Loucy (cell line): ENCODE data around the gene NTNG1.

ENCODE experiments used
- H2AFZ ChIP-seq: fragments of 200-600 bp; sonication (generic); 2 replicates; pipeline ENCODE4 v1.6.0; 2016; ENCODE audit warnings: antibody characterized with exemption, mild to moderate bottlenecking, low read length, moderate library complexity
- H3F3A ChIP-seq: fragments of 200-600 bp; 2 replicates; pipeline ENCODE4 v1.6.0; 2016; ENCODE audit warnings: antibody characterized with exemption, low read depth, mild to moderate bottlenecking
- H3K27me3 ChIP-seq: fragments of 200-600 bp; sonication (generic); 2 replicates; pipeline ENCODE4 v1.6.1; 2014; ENCODE audit warnings: low read length, mild to moderate bottlenecking; ENCODE audit not compliant: insufficient read depth, poor library complexity, severe bottlenecking
- H3K36me3 ChIP-seq: fragments of 200-600 bp; sonication (generic); 2 replicates; pipeline ENCODE4 v1.6.1; 2016; ENCODE audit warnings: low read length; ENCODE audit not compliant: insufficient read depth
- H3K4me1 ChIP-seq: fragments of 200-600 bp; sonication (generic); 2 replicates; pipeline ENCODE4 v1.5.1; 2014; ENCODE audit warnings: low read length, mild to moderate bottlenecking; ENCODE audit not compliant: insufficient read depth, poor library complexity, severe bottlenecking
- H3K4me2 ChIP-seq: fragments of 200-600 bp; sonication (generic); 2 replicates; pipeline ENCODE4 v1.6.0; 2014; ENCODE audit warnings: antibody characterized with exemption, low read length, low read depth, mild to moderate bottlenecking; ENCODE audit not compliant: poor library complexity, severe bottlenecking
- H3K4me3 ChIP-seq: fragments of 200-600 bp; sonication (generic); 2 replicates; pipeline ENCODE4 v1.5.1; 2014; ENCODE audit warnings: low read length, mild to moderate bottlenecking, mixed read lengths; ENCODE audit not compliant: poor library complexity, severe bottlenecking
- H3K79me2 ChIP-seq: fragments of 200-600 bp; sonication (generic); 2 replicates; pipeline ENCODE4 v1.6.1; 2014; ENCODE audit warnings: low read length; ENCODE audit not compliant: insufficient read depth
- H3K9ac ChIP-seq: fragments of 200-600 bp; sonication (generic); 2 replicates; pipeline ENCODE4 v1.6.0; 2014; ENCODE audit warnings: mild to moderate bottlenecking, low read depth, low read length, moderate library complexity; ENCODE audit not compliant: poor library complexity, severe bottlenecking
- H3K9me2 ChIP-seq: fragments of 200-600 bp; sonication (generic); replicated peaks from 2 replicates; pipeline ENCODE4 v1.6.1; 2016; ENCODE audit warnings: low read depth, low read length, mixed read lengths
- H3K9me3 ChIP-seq: fragments of 200-600 bp; sonication (generic); 2 replicates; pipeline ENCODE4 v1.6.1; 2014; ENCODE audit warnings: mild to moderate bottlenecking, antibody characterized with exemption, low read length, low read depth; ENCODE audit not compliant: insufficient read depth
- H4K20me1 ChIP-seq: fragments of 200-600 bp; sonication (generic); 2 replicates; pipeline ENCODE4 v1.6.0; 2014; ENCODE audit warnings: antibody characterized with exemption, low read length, mild to moderate bottlenecking; ENCODE audit not compliant: insufficient read depth, poor library complexity, severe bottlenecking
- EZH2phosphoT487 ChIP-seq: fragments of 200-600 bp; IDR thresholded peaks from 2 replicates; pipeline ENCODE4 v1.6.1; 2018; ENCODE audit warnings: antibody characterized with exemption, mild to moderate bottlenecking, moderate library complexity, borderline replicate concordance
- TF ChIP-seq, protein P1 (sequence below): fragments of 200-600 bp; sonication (generic); conservative IDR thresholded peaks from 2 replicates; pipeline ENCODE4 v1.5.1; 2014; ENCODE audit warnings: mild to moderate bottlenecking, antibody characterized with exemption, low read length

Gene NTNG1

DNA sequence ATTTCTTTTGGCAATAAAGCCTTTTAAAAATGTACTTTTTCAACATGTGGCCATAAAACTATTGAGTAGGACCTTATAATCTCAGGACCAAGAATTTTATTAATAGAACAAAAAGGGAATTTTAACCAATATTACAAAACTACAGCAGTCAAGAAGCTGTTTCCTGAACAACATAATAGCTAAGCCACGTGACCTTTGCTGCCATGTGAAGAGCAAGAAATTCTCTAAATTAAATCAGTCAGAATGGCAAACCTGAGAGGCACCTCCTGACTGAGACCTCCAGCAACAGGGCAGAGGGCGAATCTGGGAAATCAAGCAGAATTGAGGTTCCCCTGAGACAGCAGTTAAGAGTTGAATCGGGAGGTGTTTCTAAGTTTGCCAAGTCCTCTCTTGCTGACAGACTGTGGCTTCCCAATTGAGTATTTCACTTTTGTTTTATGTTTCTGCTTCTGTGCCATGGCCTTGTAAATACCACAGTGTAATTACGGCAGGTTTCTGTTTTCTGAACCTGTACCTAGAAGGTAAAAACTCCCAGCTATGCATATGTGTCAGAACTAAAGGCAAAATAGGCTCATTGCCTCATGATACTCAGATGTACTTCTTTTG is 358.4 kb downstream of the NTNG1 start:
- Histone ChIP-seq H3K4me3 (no peak overlapping the region), H3K9me2 (no peaks in the 10 kb centered on the region), H3K27me3 (no peaks in the 10 kb centered on the region), H3K9ac (no peak overlapping the region), H3K4me2 (no peak overlapping the region), H4K20me1 (no peaks in the 10 kb centered on the region), H3K9me3 (no peaks in the 10 kb centered on the region), H3K79me2 (no peaks in the 10 kb centered on the region), H2AFZ (no peak overlapping the region), H3K36me3 (no peaks in the 10 kb centered on the region), H3F3A (no peaks in the 10 kb centered on the region), H3K4me1 (no peaks in the 10 kb centered on the region)
- TF ChIP-seq, protein P1, sequence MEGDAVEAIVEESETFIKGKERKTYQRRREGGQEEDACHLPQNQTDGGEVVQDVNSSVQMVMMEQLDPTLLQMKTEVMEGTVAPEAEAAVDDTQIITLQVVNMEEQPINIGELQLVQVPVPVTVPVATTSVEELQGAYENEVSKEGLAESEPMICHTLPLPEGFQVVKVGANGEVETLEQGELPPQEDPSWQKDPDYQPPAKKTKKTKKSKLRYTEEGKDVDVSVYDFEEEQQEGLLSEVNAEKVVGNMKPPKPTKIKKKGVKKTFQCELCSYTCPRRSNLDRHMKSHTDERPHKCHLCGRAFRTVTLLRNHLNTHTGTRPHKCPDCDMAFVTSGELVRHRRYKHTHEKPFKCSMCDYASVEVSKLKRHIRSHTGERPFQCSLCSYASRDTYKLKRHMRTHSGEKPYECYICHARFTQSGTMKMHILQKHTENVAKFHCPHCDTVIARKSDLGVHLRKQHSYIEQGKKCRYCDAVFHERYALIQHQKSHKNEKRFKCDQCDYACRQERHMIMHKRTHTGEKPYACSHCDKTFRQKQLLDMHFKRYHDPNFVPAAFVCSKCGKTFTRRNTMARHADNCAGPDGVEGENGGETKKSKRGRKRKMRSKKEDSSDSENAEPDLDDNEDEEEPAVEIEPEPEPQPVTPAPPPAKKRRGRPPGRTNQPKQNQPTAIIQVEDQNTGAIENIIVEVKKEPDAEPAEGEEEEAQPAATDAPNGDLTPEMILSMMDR: no peak
- no peak for TF ChIP-seq EZH2phosphoT487

DNA sequence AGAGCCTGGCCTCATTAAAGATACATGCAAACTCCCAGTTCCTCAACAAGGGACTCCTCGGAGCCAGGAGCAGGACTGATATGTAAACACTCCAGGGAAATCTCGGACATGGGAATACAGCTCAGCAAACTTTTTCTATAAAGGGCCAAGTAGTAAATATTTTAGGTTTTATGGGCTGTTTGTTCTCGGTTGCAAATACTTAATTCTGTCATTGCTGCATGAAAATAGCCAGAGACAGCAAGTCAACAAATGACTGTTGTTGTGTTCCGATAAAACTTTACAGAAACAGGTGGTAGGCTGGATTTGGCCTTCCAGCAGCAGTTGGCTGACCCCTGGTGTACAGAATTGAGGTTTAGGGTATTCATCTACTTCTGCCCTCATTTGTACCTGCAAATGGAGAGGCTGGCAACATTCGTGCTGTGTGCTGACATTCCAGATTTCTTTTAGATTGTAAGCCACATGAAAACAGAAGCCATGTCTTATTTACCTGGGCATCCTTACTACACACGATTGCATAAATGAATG is 360.3 kb downstream of the NTNG1 start:
- Histone ChIP-seq H3K36me3 (no peaks in the 10 kb centered on the region), H3K4me3 (no peak overlapping the region)
- TF ChIP-seq, protein P1: no peak
- TF ChIP-seq EZH2phosphoT487: no peak

DNA sequence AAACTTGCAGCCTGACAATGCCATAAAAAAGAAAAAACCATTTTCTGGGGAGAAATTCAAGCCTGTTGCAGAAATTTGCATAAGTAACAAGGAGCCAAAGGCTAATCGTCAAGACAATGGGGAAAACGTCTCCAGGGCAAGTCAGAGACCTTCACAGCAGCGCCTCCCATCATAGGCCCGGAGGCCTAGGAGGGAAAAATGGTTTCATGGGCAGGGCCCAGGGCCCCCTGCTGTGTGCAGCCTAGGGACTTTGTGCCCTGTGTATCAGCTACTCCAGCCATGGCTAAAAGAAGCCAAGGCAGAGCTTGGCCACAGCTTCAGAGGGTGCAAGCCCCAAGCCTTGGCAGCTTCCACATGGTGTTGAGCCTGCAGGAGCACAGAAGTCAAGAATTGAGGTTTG is 369.5 kb downstream of the NTNG1 start:
- no peaks in the 10 kb centered on the region for H4K20me1 ChIP-seq
- no peaks in the 10 kb centered on the region for H3K36me3 ChIP-seq
- no peaks in the 10 kb centered on the region for H3K27me3 ChIP-seq
- no peaks in the 10 kb centered on the region for H3K79me2 ChIP-seq
- no peaks in the 10 kb centered on the region for H3K9me2 ChIP-seq
- H3K4me1 ChIP-seq: no peaks in the 10 kb centered on the region
- no peak overlapping the region for H2AFZ ChIP-seq
- TF ChIP-seq EZH2phosphoT487: no peak
- TF ChIP-seq, protein P1: no peak
- no peak overlapping the region for H3K4me2 ChIP-seq
- H3K9me3 ChIP-seq: no peaks in the 10 kb centered on the region
- no peaks in the 10 kb centered on the region for H3F3A ChIP-seq
- no peak overlapping the region for H3K4me3 ChIP-seq
- H3K9ac ChIP-seq: no peak overlapping the region

More for the DNA sequence above, 360.3 kb downstream of the NTNG1 start:
- no peak overlapping the region for H3K4me2 ChIP-seq
- H3K9me2 ChIP-seq: no peaks in the 10 kb centered on the region
- H3K27me3 ChIP-seq: no peaks in the 10 kb centered on the region
- H3K9ac ChIP-seq: no peak overlapping the region
- H2AFZ ChIP-seq: no peak overlapping the region
- H3K4me1 ChIP-seq: no peaks in the 10 kb centered on the region
- no peaks in the 10 kb centered on the region for H4K20me1 ChIP-seq
- H3K79me2 ChIP-seq: no peaks in the 10 kb centered on the region
- no peaks in the 10 kb centered on the region for H3K9me3 ChIP-seq
- no peaks in the 10 kb centered on the region for H3F3A ChIP-seq
